ENCODE data around the gene HIBCH. TPM values are rescaled to one million over a fixed set of nuclear protein-coding genes. Genes with fewer than 3 reads are reported as not detected.

HIBCH gene
- total RNA-seq, 4 donors from 2014 or later = 16.5 to 20.1 (median 18.3) TPM

GRCh38 chr2:190311893-190312634, 7.6 kb downstream of the HIBCH start:
- no peaks in the 10 kb centered on the region for H3K9me3 ChIP-seq
- H3K4me1 ChIP-seq = peaks cover 0 to 26% (median 7%) of the 10 kb centered on the region in 3 donors
- no peak for TF ChIP-seq POLR2A (IDR thresholded peaks at IDR 0.05)
- no peak for TF ChIP-seq EP300 (IDR thresholded peaks at IDR 0.05)
- no peak for TF ChIP-seq CTCF (IDR thresholded peaks at IDR 0.05)
- TF ChIP-seq POLR2AphosphoS5 (IDR thresholded peaks at IDR 0.05) = no peak
- H3K27ac ChIP-seq = no peak overlapping the region
- no peak for ATAC-seq
- peaks cover 0 to 37% of the 10 kb centered on the region in 2 donors for H3K36me3 ChIP-seq
- 84 to 94% methylated on average over 7 of the region's 7 CpGs for WGBS, 2 donors (ENCODE audit: low coverage in 1 of 2)
- H3K27me3 ChIP-seq = no peaks in the 10 kb centered on the region
- H3K4me3 ChIP-seq = no peak overlapping the region

- 100% methylated on average over 1 of the region's 1 CpG for WGBS, 2 donors (ENCODE audit: low coverage in 1 of 2)
- no peaks in the 10 kb centered on the region for H3K27me3 ChIP-seq
- H3K36me3 ChIP-seq = peaks cover 0 to 47% of the 10 kb centered on the region in 2 donors
- ATAC-seq = no peak
- H3K4me3 ChIP-seq = no peak overlapping the region
- H3K9me3 ChIP-seq = no peaks in the 10 kb centered on the region
- no peak overlapping the region for H3K27ac ChIP-seq
- no peaks in the 10 kb centered on the region for H3K4me1 ChIP-seq
- TF ChIP-seq CTCF (IDR thresholded peaks at IDR 0.05) (no peak), POLR2A (IDR thresholded peaks at IDR 0.05) (no peak), POLR2AphosphoS5 (IDR thresholded peaks at IDR 0.05) (no peak), EP300 (IDR thresholded peaks at IDR 0.05) (no peak)
Measured at GRCh38 chr2:190308031-190308430, 11.6 kb downstream of the HIBCH start.

- H3K27ac ChIP-seq = no peak overlapping the region
- TF ChIP-seq CTCF (IDR thresholded peaks at IDR 0.05) (no peak), POLR2A (IDR thresholded peaks at IDR 0.05) (no peak), POLR2AphosphoS5 (IDR thresholded peaks at IDR 0.05) (no peak), EP300 (IDR thresholded peaks at IDR 0.05) (no peak)
- no peaks in the 10 kb centered on the region for H3K9me3 ChIP-seq
- H3K27me3 ChIP-seq = no peaks in the 10 kb centered on the region
- H3K4me3 ChIP-seq = no peak overlapping the region
- ATAC-seq = no peak
- H3K4me1 ChIP-seq = no peaks in the 10 kb centered on the region
- peaks cover 0 to 49% of the 10 kb centered on the region in 2 donors for H3K36me3 ChIP-seq
- 89 to 92% methylated on average over 5 of the region's 5 CpGs for WGBS, 2 donors (ENCODE audit: low coverage in 1 of 2)
Measured at GRCh38 chr2:190304404-190304803, 15.2 kb downstream of the HIBCH start.

GRCh38 chr2:190303647-190304046, 16.0 kb downstream of the HIBCH start:
- no peak overlapping the region for H3K4me3 ChIP-seq
- no peak for ATAC-seq
- TF ChIP-seq POLR2AphosphoS5 (IDR thresholded peaks at IDR 0.05) (no peak), POLR2A (IDR thresholded peaks at IDR 0.05) (no peak), CTCF (IDR thresholded peaks at IDR 0.05) (no peak), EP300 (IDR thresholded peaks at IDR 0.05) (no peak)
- H3K27me3 ChIP-seq = no peaks in the 10 kb centered on the region
- no peak overlapping the region for H3K27ac ChIP-seq
- H3K4me1 ChIP-seq = no peaks in the 10 kb centered on the region
- H3K36me3 ChIP-seq = peaks cover 0 to 43% of the 10 kb centered on the region in 2 donors
- H3K9me3 ChIP-seq = no peaks in the 10 kb centered on the region

- Histone ChIP-seq H3K4me1 (no peaks in the 10 kb centered on the region), H3K36me3 (peaks cover 0 to 29% of the 10 kb centered on the region in 2 donors), H3K27ac (no peak overlapping the region), H3K9me3 (no peaks in the 10 kb centered on the region), H3K27me3 (no peaks in the 10 kb centered on the region), H3K4me3 (no peak overlapping the region)
- no peak for ATAC-seq
- TF ChIP-seq POLR2A (IDR thresholded peaks at IDR 0.05) (no peak), CTCF (IDR thresholded peaks at IDR 0.05) (no peak), EP300 (IDR thresholded peaks at IDR 0.05) (no peak), POLR2AphosphoS5 (IDR thresholded peaks at IDR 0.05) (no peak)
- 80% methylated on average over 1 of the region's 1 CpG; no CpG with 5 or more reads in 1 of the 2 donors for WGBS, 2 donors (ENCODE audit: low coverage in 1 of 2)
Measured at GRCh38 chr2:190302052-190302451, 17.6 kb downstream of the HIBCH start.
